GM12878 (cell line): ENCODE measurements around the gene PPM1J. TPM values are rescaled to one million over a fixed set of nuclear protein-coding genes. Genes with fewer than 3 reads are reported as not detected.

Experiments used
- ATAC-seq: fragments of 200-7000 bp; cut with Tn5 transposase; 3 replicates; pipeline ENCODE4 v1.9.1; 2020; ENCODE audit warnings: mild to moderate bottlenecking, moderate library complexity
- BruUV-seq: library from RNA; stranded (reverse); fragments of 400-500 nt; replicated peaks from 2 replicates; lab custom pipeline; 2021; lab: Mats Ljungman, UMichigan
- CTCF ChIA-PET: fragments of 300-600 bp; sonication (Branson Sonifier 250); formaldehyde crosslinking; extraction: SDS; loops from one replicate; lab custom pipeline; 2021; ENCODE audit warnings: inconsistent platforms; lab: Yijun Ruan, JAX
- POLR2A ChIA-PET: fragments of 350-600 bp; formaldehyde crosslinking; extraction: SDS; loops from one replicate; lab custom pipeline; 2021; ENCODE audit warnings: inconsistent platforms; lab: Charles Lee
- RAD21 ChIA-PET: fragments of 300-600 bp; sonication (Branson Sonifier 250); formaldehyde crosslinking; loops from one replicate; lab custom pipeline; 2023; ENCODE audit warnings: antibody characterized with exemption; ENCODE audit not compliant: unreplicated experiment; lab: Charles Lee
- SMC1A ChIA-PET: fragments of 300-600 bp; sonication (Branson Sonifier 250); formaldehyde crosslinking; loops from one replicate; lab custom pipeline; 2023; ENCODE audit not compliant: unreplicated experiment, uncharacterized antibody; lab: Charles Lee
- DNase-seq: peaks from one replicate; pipeline ENCODE4 v3.0.0-alpha.2; 2011; ENCODE audit warnings: low read depth, low spot score
- FAIRE-seq: peaks from 3 replicates; lab custom pipeline; 2011; peaks lifted over from hg19 to GRCh38; lab: Jason Lieb, UNC
- H2AFZ ChIP-seq: 2 replicates; pipeline ENCODE4 v1.6.0; 2011; ENCODE audit warnings: low read depth, low read length, control low read depth; ENCODE audit not compliant: control insufficient read depth
- H3K27ac ChIP-seq: 2 replicates; pipeline ENCODE4 v1.5.1; 2011; ENCODE audit warnings: control low read depth; ENCODE audit not compliant: control insufficient read depth, insufficient read depth
- H3K27me3 ChIP-seq, 2 experiments: replicated peaks in 1 of 2; 2 replicates each; pipeline versions ENCODE4 v1.6.0 to v1.6.1; 2011; ENCODE audit warnings: low read length in 1 of 2; ENCODE audit not compliant: control insufficient read depth in 2 of 2, insufficient read depth in 2 of 2
- H3K36me3 ChIP-seq, 2 experiments: 2 replicates each; pipeline ENCODE4 v1.5.1; 2011; ENCODE audit warnings: low read length in 1 of 2; ENCODE audit not compliant: control insufficient read depth in 2 of 2, insufficient read depth in 2 of 2
- H3K4me1 ChIP-seq: 2 replicates; pipeline ENCODE4 v1.6.1; 2011; ENCODE audit warnings: mild to moderate bottlenecking, low read length, moderate library complexity, mixed read lengths; ENCODE audit not compliant: control insufficient read depth, insufficient read depth
- H3K4me2 ChIP-seq: 2 replicates; pipeline ENCODE4 v1.6.0; 2011; ENCODE audit warnings: control low read depth; ENCODE audit not compliant: control insufficient read depth, insufficient read depth
- H3K4me3 ChIP-seq: fragments of 200-600 bp; sonication (generic); 2 replicates; pipeline ENCODE4 v1.5.1; 2016
- H3K79me2 ChIP-seq: 2 replicates; pipeline ENCODE4 v1.6.0; 2011; ENCODE audit warnings: low read length; ENCODE audit not compliant: control insufficient read depth, insufficient read depth
- H3K9ac ChIP-seq: 2 replicates; pipeline ENCODE4 v1.8.0; 2011; ENCODE audit warnings: low read length, control low read depth, mixed read lengths; ENCODE audit not compliant: control insufficient read depth, insufficient read depth
- H3K9me3 ChIP-seq: replicated peaks from 3 replicates; pipeline ENCODE4 v1.5.1; 2011; ENCODE audit warnings: mild to moderate bottlenecking, low read length; ENCODE audit not compliant: control insufficient read depth, insufficient read depth
- H4K20me1 ChIP-seq: 2 replicates; pipeline ENCODE4 v1.6.0; 2011; ENCODE audit not compliant: control insufficient read depth, insufficient read depth
- BMI1 ChIP-seq: fragments of 450-650 bp; IDR thresholded peaks from 2 replicates; pipeline ENCODE4 v1.6.1; 2016; ENCODE audit warnings: mild to moderate bottlenecking, moderate library complexity, borderline replicate concordance
- CEBPZ ChIP-seq: fragments of 150-350 bp; IDR thresholded peaks from 2 replicates; pipeline ENCODE4 v1.6.1; 2016; ENCODE audit warnings: low read depth, low read length
- ESRRA ChIP-seq: IDR thresholded peaks from 2 replicates; pipeline ENCODE4 v1.6.1; 2012; ENCODE audit warnings: mild to moderate bottlenecking, low read length, improper control_type of control experiment
- KDM1A ChIP-seq: fragments of 200-600 bp; sonication (generic); IDR thresholded peaks from 2 replicates; pipeline ENCODE4 v1.6.1; 2016; ENCODE audit warnings: borderline replicate concordance
- NR2C1 ChIP-seq: fragments of 450-650 bp; IDR thresholded peaks from 2 replicates; pipeline ENCODE4 v1.6.1; 2017; ENCODE audit warnings: antibody characterized with exemption, mild to moderate bottlenecking, moderate library complexity
- PRDM15 ChIP-seq: fragments of 450-650 bp; formaldehyde crosslinking; IDR thresholded peaks from 2 replicates; pipeline ENCODE4 v1.4.0; 2020; ENCODE audit warnings: mild to moderate bottlenecking, moderate library complexity
- SMARCA5 ChIP-seq: fragments of 450-650 bp; IDR thresholded peaks from 2 replicates; pipeline ENCODE4 v1.6.1; 2017; ENCODE audit warnings: mild to moderate bottlenecking
- ZNF207 ChIP-seq: fragments of 450-650 bp; IDR thresholded peaks from 2 replicates; pipeline ENCODE4 v1.6.1; 2014; ENCODE audit warnings: antibody characterized with exemption, mild to moderate bottlenecking, borderline replicate concordance
- WGBS: methylation state at CpG from one replicate; pipeline ENCODE4 v1.1.6; 2016; ENCODE audit warnings: low lambda C conversion rate; ENCODE audit not compliant: insufficient replicate concordance, insufficient coverage; ENCODE audit errors: missing lambda C conversion rate; 5-methylcytosine and 5-hydroxymethylcytosine counted together
- in situ Hi-C: fragments of 300-500 bp; cut with MboI; formaldehyde crosslinking; loops from 9 replicates; pipeline ENCODE4 v1.14.3; 2018; ENCODE audit warnings: mixed read lengths
- intact Hi-C: fragments of 100-400 bp; cut with micrococcal nuclease; formaldehyde crosslinking; loops from one replicate; pipeline ENCODE4 v1.14.2; 2022; ENCODE audit not compliant: unreplicated experiment
- polyA plus RNA-seq, 11 experiments: library from polyadenylated mRNA; depleted of rRNA in 4 of 11; unstranded in 6 of 11; stranded (reverse) in 5 of 11; fragments of >200 nt; fragmentation: Nextera tagmentation in 4 of 11; fragmentation: Illumina TruSeq in 1 of 11; extraction: Ambion mirVana in 4 of 11; extraction: Trizol in 1 of 11; gene quantifications; 1 replicate in 1 of 11; 2 replicates in 10 of 11; pipeline versions ENCODE4 v1.2.1 to v1.2.3, GENCODE V29; 2011 to 2016; ENCODE audit warnings: inconsistent platforms in 2 of 11, missing spikeins in 2 of 11, low read depth in 1 of 11
- total RNA-seq, 4 experiments: library from RNA; depleted of rRNA in 3 of 4; stranded (reverse); fragments of >200 nt in 3 of 4; fragmentation: Illumina TruSeq in 1 of 4; extraction: Trizol in 1 of 4; gene quantifications; 2 replicates each; pipeline versions ENCODE4 v1.2.1 to v1.2.3, GENCODE V29; 2013 to 2021
- TF ChIP-seq, protein P1 (sequence below): fragments of 450-650 bp; IDR thresholded peaks from 2 replicates; pipeline ENCODE4 v1.6.1; 2017; ENCODE audit warnings: mild to moderate bottlenecking

PPM1J gene
- total and polyA plus RNA-seq, 10 of the 15 experiments (the other 5 are each of a cell fraction or from before 2014, with no cell fraction given), result 0.07 to 1.8 (median 0.59) TPM; not detected in 1

DNA sequence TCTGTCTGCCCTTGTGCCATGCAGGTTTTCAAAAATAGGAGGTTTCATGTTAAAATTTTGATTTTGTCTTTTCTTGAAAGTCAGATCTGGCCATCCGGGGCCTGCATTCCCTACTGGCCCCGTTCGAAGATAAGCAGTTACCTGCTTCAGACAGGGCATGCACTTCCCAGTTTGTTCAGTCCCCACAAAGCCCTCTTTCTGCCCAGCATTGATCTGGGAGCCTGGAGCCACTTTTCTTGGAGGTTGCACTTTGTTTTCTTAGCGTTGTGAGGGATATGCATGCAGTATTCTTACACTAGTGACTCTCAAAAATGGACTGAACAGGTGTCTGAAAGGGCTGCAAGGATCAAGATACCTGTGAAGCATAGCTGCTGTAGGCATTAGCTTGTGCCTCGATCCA, 29.2 kb downstream of the PPM1J start (continued):
- no peak for TF ChIP-seq PRDM15 (CRISPR knock-in tag)
- no peak for TF ChIP-seq ZNF207
- no peak for TF ChIP-seq NR2C1

DNA sequence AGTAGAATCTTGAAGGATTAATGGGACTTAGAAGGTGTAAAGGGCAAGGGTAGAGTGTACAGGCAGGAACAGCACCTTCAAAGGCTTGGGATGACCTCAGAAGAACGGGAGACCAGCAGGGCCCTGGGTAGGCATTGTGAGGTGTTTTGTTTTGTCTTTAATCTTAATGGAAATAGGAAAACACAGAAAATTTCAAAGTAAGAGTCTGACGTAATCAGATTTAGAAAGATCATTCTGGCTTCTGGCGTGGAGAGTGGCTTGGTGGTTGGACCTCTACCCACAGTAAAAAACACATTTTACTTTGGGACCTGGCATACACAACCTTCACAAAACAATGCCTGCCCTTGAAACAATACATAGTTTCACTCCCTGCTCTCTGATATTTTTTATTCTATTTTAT, 36.5 kb downstream of the PPM1J start:
- FAIRE-seq (no peak), ATAC-seq (no peak), DNase-seq (no peak)
- H3K27ac ChIP-seq, result no peak overlapping the region
- in situ Hi-C loops, result no loop called here
- ChIA-PET POLR2A (no interaction called here), SMC1A (interaction anchor here (1.2 kb wide), 1 partner anchor 23 kb away, joined by 3 read pairs; no protein-coding TSS in a partner anchor), RAD21 (no interaction called here), CTCF (no interaction called here)
- H3K4me1 ChIP-seq, result peaks cover 6% of the 10 kb centered on the region
- H3K79me2 ChIP-seq, result peaks cover 17% of the 10 kb centered on the region
- H3K4me3 ChIP-seq, result no peak overlapping the region
- 96% methylated on average over 3 of the region's 3 CpGs for WGBS
- H3K9ac ChIP-seq, result no peak overlapping the region
- H3K36me3 ChIP-seq, result no peaks in the 10 kb centered on the region
- no peak overlapping the region for H3K4me2 ChIP-seq
- no peaks in the 10 kb centered on the region for H4K20me1 ChIP-seq
- intact Hi-C loops, result no loop called here
- H3K27me3 ChIP-seq, result no peaks in the 10 kb centered on the region
- BruUV-seq, result no TSS peak
- TF ChIP-seq BMI1 (no peak), CEBPZ (no peak), SMARCA5 (no peak), ESRRA (no peak), KDM1A (no peak)
- TF ChIP-seq, protein P1, sequence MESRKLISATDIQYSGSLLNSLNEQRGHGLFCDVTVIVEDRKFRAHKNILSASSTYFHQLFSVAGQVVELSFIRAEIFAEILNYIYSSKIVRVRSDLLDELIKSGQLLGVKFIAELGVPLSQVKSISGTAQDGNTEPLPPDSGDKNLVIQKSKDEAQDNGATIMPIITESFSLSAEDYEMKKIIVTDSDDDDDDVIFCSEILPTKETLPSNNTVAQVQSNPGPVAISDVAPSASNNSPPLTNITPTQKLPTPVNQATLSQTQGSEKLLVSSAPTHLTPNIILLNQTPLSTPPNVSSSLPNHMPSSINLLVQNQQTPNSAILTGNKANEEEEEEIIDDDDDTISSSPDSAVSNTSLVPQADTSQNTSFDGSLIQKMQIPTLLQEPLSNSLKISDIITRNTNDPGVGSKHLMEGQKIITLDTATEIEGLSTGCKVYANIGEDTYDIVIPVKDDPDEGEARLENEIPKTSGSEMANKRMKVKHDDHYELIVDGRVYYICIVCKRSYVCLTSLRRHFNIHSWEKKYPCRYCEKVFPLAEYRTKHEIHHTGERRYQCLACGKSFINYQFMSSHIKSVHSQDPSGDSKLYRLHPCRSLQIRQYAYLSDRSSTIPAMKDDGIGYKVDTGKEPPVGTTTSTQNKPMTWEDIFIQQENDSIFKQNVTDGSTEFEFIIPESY, result no peak
- TF ChIP-seq, all 136 proteins: peak for 0
- Histone ChIP-seq H3K9me3 (no peaks in the 10 kb centered on the region), H2AFZ (no peak overlapping the region)
